ENCODE results near the gene ZBTB5. TPM values are rescaled to one million over a fixed set of nuclear protein-coding genes. Genes with fewer than 3 reads are reported as not detected.
A peak's percentile ranks its signal among the peaks of the same experiment; 100 is the strongest.

Gene ZBTB5
- total RNA-seq, 2 donors from 2014 or later: 9.9 to 13.2 TPM

DNA sequence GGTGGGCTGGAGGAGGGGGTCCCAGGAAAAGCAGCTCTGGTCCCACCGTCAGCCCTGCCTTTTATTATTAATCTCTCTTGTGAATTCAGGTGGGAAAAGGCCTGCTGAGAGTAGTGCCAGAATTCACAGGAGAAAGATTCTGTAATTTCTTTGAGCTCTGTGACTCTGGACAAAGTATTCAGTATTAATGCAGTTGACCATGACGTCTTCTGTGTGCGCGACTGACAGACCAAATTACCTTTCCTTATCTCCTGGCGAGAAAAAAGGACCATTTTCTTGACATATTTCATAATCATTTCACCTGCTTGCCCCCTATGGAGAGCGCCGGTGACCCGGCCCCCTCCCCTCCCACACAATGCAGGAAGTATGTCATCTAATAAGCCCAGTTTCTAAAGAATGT is 69.6 kb downstream of the ZBTB5 start:
- no peaks in the 10 kb centered on the region for H3K27me3 Mint-ChIP-seq (ENCODE audit: low read depth)
- no peaks in the 10 kb centered on the region for H3K36me3 Mint-ChIP-seq (ENCODE audit: insufficient read depth in 2 of 2)
- no peak overlapping the region for H3K4me3 Mint-ChIP-seq
- no peak for DNase-seq
- no peak for ATAC-seq (replicated peaks in 1 of 2)
- no peaks in the 10 kb centered on the region for H3K4me1 Mint-ChIP-seq (ENCODE audit: low read depth)
- no peak overlapping the region for H3K27ac Mint-ChIP-seq
- no peaks in the 10 kb centered on the region for H3K9me3 Mint-ChIP-seq

- DNase-seq (no peak), ATAC-seq (replicated peaks in 1 of 2) (no peak)
- no peaks in the 10 kb centered on the region for H3K9me3 Mint-ChIP-seq
- H3K27ac Mint-ChIP-seq: no peak overlapping the region
- H3K4me3 Mint-ChIP-seq: no peak overlapping the region
- no peaks in the 10 kb centered on the region for H3K4me1 Mint-ChIP-seq (ENCODE audit: low read depth)
- no peaks in the 10 kb centered on the region for H3K36me3 Mint-ChIP-seq (ENCODE audit: insufficient read depth in 2 of 2)
- H3K27me3 Mint-ChIP-seq (ENCODE audit: low read depth): no peaks in the 10 kb centered on the region
Observed at GRCh38 chr9:37395229-37395628, 70.0 kb downstream of the ZBTB5 start.

GRCh38 chr9:37392272-37392671 is 73.0 kb downstream of the ZBTB5 start:
- Mint-ChIP-seq H3K9me3 (no peaks in the 10 kb centered on the region), H3K4me3 (no peak overlapping the region), H3K27me3 (ENCODE audit: low read depth) (no peaks in the 10 kb centered on the region), H3K27ac (no peak overlapping the region), H3K36me3 (ENCODE audit: insufficient read depth in 2 of 2) (no peaks in the 10 kb centered on the region), H3K4me1 (ENCODE audit: low read depth) (no peaks in the 10 kb centered on the region)
- DNase-seq (no peak), ATAC-seq (replicated peaks in 1 of 2) (no peak)

GRCh38 chr9:37390759-37391158 is 74.5 kb downstream of the ZBTB5 start:
- Mint-ChIP-seq H3K9me3 (no peaks in the 10 kb centered on the region), H3K4me1 (ENCODE audit: low read depth) (no peaks in the 10 kb centered on the region), H3K27me3 (ENCODE audit: low read depth) (no peaks in the 10 kb centered on the region), H3K4me3 (no peak overlapping the region), H3K36me3 (ENCODE audit: insufficient read depth in 2 of 2) (no peaks in the 10 kb centered on the region), H3K27ac (no peak overlapping the region)
- peak; percentile 24 to 64 for ATAC-seq (replicated peaks in 1 of 2)
- peak; percentile 35 to 51 for DNase-seq

Other genes with a start within 250 kb of the ZBTB5 start
- gene GRHPR, start 42.8 kb downstream of the ZBTB5 start, total RNA-seq: 10 to 100 TPM; 70.2 to 94.2 TPM
- gene POLR1E, start 20.5 kb upstream of the ZBTB5 start, total RNA-seq: 10 to 100 TPM; 67.8 to 77.2 TPM
- 1 to 10 TPM; 5.0 to 5.2 TPM for gene FBXO10, start 110.9 kb upstream of the ZBTB5 start, total RNA-seq
- 10 to 100 TPM; 65.7 to 75.7 TPM for gene TOMM5, start 127.1 kb upstream of the ZBTB5 start, total RNA-seq
- gene FRMPD1, start 185.5 kb upstream of the ZBTB5 start, total RNA-seq: not detected

Measured in activated T-cell treated with anti-CD3 and anti-CD28 coated beads, Interleukin-2, amount 50 U/mL, for 72 hours (primary cell).